ENCODE measurements around the gene RDX.

DNA sequence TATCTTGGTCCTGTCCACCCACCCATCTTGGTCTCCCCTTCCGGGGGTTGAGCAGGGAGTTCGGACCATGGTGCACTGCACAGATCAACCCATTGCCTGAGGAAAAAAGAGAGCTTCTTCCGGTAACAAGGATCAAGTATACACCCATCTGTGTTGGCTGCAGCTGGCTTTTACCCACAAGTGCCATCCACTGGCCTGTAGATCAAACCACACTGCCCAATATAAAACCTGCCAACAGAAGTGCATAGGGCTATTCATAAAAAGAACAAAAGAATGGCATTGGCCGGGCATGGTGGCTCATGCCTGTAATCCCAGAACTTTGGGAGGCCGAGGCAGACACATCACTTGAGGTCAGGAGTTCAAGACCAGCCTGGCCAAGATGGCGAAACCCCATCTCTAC is 108.7 kb downstream of the RDX start:
- TF ChIP-seq NFRKB (IDR thresholded peaks at IDR 0.05; ENCODE audit: low read depth) (no peak), SIN3A (IDR thresholded peaks at IDR 0.05; ENCODE audit: borderline replicate concordance in 2 of 2, control insufficient read depth in 1 of 2, low read depth in 2 of 2, low read length in 2 of 2) (no peak), SPI1 (IDR thresholded peaks at IDR 0.05; ENCODE audit: borderline replicate concordance, low read depth, low read length) (no peak), ZNF263 (CRISPR knock-in tag; IDR thresholded peaks at IDR 0.05; ENCODE audit: borderline replicate concordance) (no peak), POLR2AphosphoS5 (IDR thresholded peaks at IDR 0.05; ENCODE audit: control insufficient read depth, insufficient read depth, low read depth, low read length) (no peak)
- TF ChIP-seq, protein P1, sequence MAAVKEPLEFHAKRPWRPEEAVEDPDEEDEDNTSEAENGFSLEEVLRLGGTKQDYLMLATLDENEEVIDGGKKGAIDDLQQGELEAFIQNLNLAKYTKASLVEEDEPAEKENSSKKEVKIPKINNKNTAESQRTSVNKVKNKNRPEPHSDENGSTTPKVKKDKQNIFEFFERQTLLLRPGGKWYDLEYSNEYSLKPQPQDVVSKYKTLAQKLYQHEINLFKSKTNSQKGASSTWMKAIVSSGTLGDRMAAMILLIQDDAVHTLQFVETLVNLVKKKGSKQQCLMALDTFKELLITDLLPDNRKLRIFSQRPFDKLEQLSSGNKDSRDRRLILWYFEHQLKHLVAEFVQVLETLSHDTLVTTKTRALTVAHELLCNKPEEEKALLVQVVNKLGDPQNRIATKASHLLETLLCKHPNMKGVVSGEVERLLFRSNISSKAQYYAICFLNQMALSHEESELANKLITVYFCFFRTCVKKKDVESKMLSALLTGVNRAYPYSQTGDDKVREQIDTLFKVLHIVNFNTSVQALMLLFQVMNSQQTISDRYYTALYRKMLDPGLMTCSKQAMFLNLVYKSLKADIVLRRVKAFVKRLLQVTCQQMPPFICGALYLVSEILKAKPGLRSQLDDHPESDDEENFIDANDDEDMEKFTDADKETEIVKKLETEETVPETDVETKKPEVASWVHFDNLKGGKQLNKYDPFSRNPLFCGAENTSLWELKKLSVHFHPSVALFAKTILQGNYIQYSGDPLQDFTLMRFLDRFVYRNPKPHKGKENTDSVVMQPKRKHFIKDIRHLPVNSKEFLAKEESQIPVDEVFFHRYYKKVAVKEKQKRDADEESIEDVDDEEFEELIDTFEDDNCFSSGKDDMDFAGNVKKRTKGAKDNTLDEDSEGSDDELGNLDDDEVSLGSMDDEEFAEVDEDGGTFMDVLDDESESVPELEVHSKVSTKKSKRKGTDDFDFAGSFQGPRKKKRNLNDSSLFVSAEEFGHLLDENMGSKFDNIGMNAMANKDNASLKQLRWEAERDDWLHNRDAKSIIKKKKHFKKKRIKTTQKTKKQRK (IDR thresholded peaks at IDR 0.05; ENCODE audit: borderline replicate concordance, low read depth, low read length): no peak
- TF ChIP-seq, protein P2, sequence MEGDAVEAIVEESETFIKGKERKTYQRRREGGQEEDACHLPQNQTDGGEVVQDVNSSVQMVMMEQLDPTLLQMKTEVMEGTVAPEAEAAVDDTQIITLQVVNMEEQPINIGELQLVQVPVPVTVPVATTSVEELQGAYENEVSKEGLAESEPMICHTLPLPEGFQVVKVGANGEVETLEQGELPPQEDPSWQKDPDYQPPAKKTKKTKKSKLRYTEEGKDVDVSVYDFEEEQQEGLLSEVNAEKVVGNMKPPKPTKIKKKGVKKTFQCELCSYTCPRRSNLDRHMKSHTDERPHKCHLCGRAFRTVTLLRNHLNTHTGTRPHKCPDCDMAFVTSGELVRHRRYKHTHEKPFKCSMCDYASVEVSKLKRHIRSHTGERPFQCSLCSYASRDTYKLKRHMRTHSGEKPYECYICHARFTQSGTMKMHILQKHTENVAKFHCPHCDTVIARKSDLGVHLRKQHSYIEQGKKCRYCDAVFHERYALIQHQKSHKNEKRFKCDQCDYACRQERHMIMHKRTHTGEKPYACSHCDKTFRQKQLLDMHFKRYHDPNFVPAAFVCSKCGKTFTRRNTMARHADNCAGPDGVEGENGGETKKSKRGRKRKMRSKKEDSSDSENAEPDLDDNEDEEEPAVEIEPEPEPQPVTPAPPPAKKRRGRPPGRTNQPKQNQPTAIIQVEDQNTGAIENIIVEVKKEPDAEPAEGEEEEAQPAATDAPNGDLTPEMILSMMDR (IDR thresholded peaks at IDR 0.05 in 2 of 3, conservative IDR thresholded peaks at IDR 0.05 in 1 of 3; ENCODE audit: insufficient read depth in 2 of 3, low read depth in 1 of 3, low read length in 3 of 3): no peak

All from K562 (cell line).